Osteoblast (primary cell): ENCODE results near the gene BBX. TPM values are rescaled to one million over a fixed set of nuclear protein-coding genes. Genes with fewer than 3 reads are reported as not detected.

ENCODE experiments used
- DNase-seq: peaks from one replicate; pipeline ENCODE4 v3.0.0; 2011; ENCODE audit warnings: low spot score, mixed read lengths; ENCODE audit not compliant: insufficient read length; ENCODE audit errors: missing footprints
- H2AFZ ChIP-seq: 2 replicates; pipeline ENCODE4 v1.6.0; 2011; ENCODE audit warnings: mild to moderate bottlenecking, low read length
- H3K27ac ChIP-seq: 2 replicates; pipeline ENCODE4 v1.5.1; 2011; ENCODE audit warnings: mild to moderate bottlenecking, low read depth, low read length, moderate library complexity
- H3K27me3 ChIP-seq: 2 replicates; pipeline ENCODE4 v1.6.0; 2012; ENCODE audit warnings: mild to moderate bottlenecking, control low read depth, inconsistent platforms, low read length, moderate library complexity; ENCODE audit not compliant: insufficient read depth
- H3K36me3 ChIP-seq: 2 replicates; pipeline ENCODE4 v1.5.1; 2011; ENCODE audit warnings: mild to moderate bottlenecking, low read length, control low read depth, moderate library complexity; ENCODE audit not compliant: insufficient read depth
- H3K4me1 ChIP-seq: 2 replicates; pipeline ENCODE4 v1.5.1; 2011; ENCODE audit warnings: mild to moderate bottlenecking, low read length, control low read depth, moderate library complexity; ENCODE audit not compliant: insufficient read depth
- H3K4me2 ChIP-seq: 2 replicates; pipeline ENCODE4 v1.6.0; 2011; ENCODE audit warnings: mild to moderate bottlenecking, low read length; ENCODE audit not compliant: insufficient read depth
- H3K4me3 ChIP-seq: fragments of 200-600 bp; sonication (generic); 3 replicates; pipeline ENCODE4 v1.5.1; 2012; ENCODE audit warnings: mild to moderate bottlenecking, low read length, inconsistent platforms; ENCODE audit not compliant: insufficient read depth
- H3K79me2 ChIP-seq: 2 replicates; pipeline ENCODE4 v1.6.0; 2012; ENCODE audit warnings: mild to moderate bottlenecking, low read length, control low read depth, inconsistent platforms; ENCODE audit not compliant: insufficient read depth
- H3K9me3 ChIP-seq: 2 replicates; pipeline ENCODE4 v1.5.1; 2011; ENCODE audit warnings: low read depth, low read length, control low read depth
- H4K20me1 ChIP-seq: 2 replicates; pipeline ENCODE4 v1.6.0; 2012; ENCODE audit warnings: mild to moderate bottlenecking, low read length, control low read depth; ENCODE audit not compliant: insufficient read depth
- total RNA-seq: library from RNA; depleted of rRNA; stranded (reverse); fragments of >200 nt; gene quantifications from 2 replicates; pipeline ENCODE4 v1.2.3, GENCODE V29; 2012
- TF ChIP-seq, protein P1 (sequence below): IDR thresholded peaks from 2 replicates; pipeline ENCODE4 v1.5.1; 2011; ENCODE audit warnings: mild to moderate bottlenecking, low read depth, low read length, moderate library complexity; ENCODE audit errors: extremely low read depth

The BBX gene
- total RNA-seq, 1 donor = 66.6 TPM

DNA sequence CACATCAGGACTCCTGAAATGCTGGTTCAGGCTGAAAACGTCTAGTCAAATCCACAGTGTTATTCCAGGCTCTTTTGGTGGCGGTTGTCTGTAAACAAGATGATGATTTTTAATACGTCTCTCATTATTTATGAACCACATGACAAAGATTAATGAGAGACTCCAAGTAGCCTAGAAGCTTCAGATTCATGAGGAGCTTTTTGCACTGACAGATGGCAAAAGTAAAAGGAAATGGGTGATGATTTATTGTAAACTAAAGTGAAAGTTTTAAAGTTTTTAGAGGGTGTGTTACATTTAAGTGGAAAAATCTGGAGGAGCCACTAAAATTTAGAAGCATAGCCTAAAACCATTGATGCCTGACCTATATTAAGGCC is 77.0 kb downstream of the BBX start:
- peaks cover 18% of the 10 kb centered on the region for H3K79me2 ChIP-seq
- peak overlapping the region; percentile 88 for H2AFZ ChIP-seq
- H3K27ac ChIP-seq = peak overlapping the region; percentile 73
- H3K4me2 ChIP-seq = peak overlapping the region; percentile 94
- H3K27me3 ChIP-seq = no peaks in the 10 kb centered on the region
- H3K4me3 ChIP-seq = peak overlapping the region; percentile 68
- H4K20me1 ChIP-seq = peaks cover under 1% of the 10 kb centered on the region
- no peaks in the 10 kb centered on the region for H3K36me3 ChIP-seq
- no peaks in the 10 kb centered on the region for H3K9me3 ChIP-seq
- peaks cover 25% of the 10 kb centered on the region for H3K4me1 ChIP-seq
- DNase-seq = no peak
- TF ChIP-seq, protein P1, sequence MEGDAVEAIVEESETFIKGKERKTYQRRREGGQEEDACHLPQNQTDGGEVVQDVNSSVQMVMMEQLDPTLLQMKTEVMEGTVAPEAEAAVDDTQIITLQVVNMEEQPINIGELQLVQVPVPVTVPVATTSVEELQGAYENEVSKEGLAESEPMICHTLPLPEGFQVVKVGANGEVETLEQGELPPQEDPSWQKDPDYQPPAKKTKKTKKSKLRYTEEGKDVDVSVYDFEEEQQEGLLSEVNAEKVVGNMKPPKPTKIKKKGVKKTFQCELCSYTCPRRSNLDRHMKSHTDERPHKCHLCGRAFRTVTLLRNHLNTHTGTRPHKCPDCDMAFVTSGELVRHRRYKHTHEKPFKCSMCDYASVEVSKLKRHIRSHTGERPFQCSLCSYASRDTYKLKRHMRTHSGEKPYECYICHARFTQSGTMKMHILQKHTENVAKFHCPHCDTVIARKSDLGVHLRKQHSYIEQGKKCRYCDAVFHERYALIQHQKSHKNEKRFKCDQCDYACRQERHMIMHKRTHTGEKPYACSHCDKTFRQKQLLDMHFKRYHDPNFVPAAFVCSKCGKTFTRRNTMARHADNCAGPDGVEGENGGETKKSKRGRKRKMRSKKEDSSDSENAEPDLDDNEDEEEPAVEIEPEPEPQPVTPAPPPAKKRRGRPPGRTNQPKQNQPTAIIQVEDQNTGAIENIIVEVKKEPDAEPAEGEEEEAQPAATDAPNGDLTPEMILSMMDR = no peak

DNA sequence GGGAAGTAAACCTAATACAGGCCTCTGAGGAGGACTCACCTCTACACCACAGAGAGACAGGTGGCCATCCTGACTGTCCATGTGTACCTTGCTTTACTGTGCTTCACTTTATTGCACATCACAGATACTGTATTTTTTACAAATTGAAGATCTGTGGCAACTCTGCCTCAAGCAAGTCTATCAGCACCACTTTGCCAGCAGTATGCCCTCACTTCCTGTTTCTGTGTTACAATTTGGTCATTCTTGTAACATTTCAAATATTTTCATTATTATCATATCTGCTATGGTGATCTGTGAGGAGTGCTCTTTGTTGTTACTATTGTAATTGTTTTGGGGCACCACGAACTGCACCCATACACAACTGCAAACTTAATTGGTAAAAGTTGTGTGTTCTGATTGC is 78.0 kb downstream of the BBX start:
- DNase-seq = no peak
- no peak overlapping the region for H2AFZ ChIP-seq

DNA sequence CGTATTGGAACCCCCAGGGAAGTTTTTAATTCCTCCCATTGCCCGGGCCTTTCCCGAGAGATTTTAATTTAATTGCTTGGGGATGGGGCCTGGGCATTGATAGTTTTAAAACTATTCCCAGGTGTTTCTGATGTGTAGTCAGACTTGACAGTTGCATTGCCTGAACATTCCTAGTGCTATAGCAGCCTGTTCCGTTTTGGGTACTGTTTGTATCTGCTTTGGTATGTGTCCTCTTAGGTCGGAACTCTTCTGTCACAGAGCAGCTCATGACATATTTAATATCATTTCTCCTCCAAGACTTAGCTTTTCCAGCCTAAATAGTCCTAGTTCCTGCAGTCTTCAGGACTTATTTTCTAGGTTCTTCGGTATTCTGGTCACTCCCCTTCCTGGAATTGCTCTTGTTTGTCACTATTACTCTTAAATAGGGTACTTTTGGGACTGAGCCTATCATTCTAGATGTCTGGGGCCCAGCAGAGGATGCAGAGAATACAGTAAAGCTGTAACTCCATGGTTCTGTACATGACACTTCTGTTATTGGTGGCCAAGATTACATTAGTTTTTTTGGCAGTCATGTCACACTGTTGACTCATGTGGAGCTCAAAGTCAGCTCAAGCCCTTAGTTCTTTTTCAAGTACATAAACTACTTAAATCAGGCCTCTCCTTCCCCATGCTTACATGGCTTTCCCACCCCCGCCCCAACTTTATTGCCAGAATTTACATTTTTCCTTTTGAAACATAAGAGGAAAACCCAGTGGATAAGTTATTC is 81.5 kb downstream of the BBX start:
- no peaks in the 10 kb centered on the region for H3K36me3 ChIP-seq
- H3K4me3 ChIP-seq = no peak overlapping the region
- H2AFZ ChIP-seq = no peak overlapping the region
- no peak overlapping the region for H3K4me2 ChIP-seq
- H3K4me1 ChIP-seq = peaks cover 23% of the 10 kb centered on the region
- TF ChIP-seq, protein P1 = no peak
- no peaks in the 10 kb centered on the region for H3K9me3 ChIP-seq
- no peak for DNase-seq
- H3K79me2 ChIP-seq = peaks cover 28% of the 10 kb centered on the region
- peaks cover 13% of the 10 kb centered on the region for H4K20me1 ChIP-seq
- H3K27ac ChIP-seq = no peak overlapping the region
- H3K27me3 ChIP-seq = no peaks in the 10 kb centered on the region

More for the DNA sequence above, 78.0 kb downstream of the BBX start:
- TF ChIP-seq, protein P1 = no peak
- no peak overlapping the region for H3K4me3 ChIP-seq
- no peak overlapping the region for H3K27ac ChIP-seq
- no peaks in the 10 kb centered on the region for H3K36me3 ChIP-seq
- peaks cover 4% of the 10 kb centered on the region for H4K20me1 ChIP-seq
- peaks cover 33% of the 10 kb centered on the region for H3K4me1 ChIP-seq
- H3K27me3 ChIP-seq = no peaks in the 10 kb centered on the region
- H3K4me2 ChIP-seq = no peak overlapping the region
- H3K79me2 ChIP-seq = peaks cover 21% of the 10 kb centered on the region
- no peaks in the 10 kb centered on the region for H3K9me3 ChIP-seq

DNA sequence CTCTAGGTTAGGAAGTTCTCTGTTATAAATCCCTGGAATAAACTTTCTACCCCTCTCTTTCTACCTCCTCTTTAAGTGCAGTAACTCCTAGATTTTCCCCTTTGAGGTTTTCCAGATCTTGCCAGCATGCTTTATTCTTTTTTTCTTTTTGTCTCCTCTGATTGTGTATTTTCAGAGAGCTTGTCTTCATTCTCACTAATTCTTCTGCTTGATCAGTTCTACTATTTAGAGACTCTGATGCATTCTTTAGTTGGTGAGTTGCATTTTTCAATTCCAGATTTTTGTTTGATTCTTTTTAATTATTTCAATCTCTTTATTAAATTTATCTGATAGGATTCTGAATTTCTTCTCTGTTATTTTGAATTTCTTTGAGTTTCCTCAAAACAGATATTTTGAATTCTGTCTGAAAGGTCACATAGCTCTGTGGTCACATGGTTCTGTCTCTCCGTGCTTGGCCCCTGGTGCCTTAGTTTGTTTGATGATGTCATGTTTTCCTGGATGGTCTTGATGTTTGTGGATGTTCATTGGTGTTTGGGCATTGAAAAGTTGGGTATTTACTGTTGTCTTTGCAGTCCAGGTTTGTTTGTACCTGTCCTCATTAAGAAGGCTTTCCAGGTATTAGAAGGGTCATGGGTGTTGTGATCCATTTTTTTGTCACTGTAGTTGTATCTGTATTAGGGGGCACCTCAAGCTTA is 89.2 kb downstream of the BBX start:
- Histone ChIP-seq H3K79me2 (peaks cover 30% of the 10 kb centered on the region), H3K9me3 (peaks cover 3% of the 10 kb centered on the region), H3K4me2 (no peak overlapping the region), H3K27me3 (no peaks in the 10 kb centered on the region), H2AFZ (no peak overlapping the region), H3K4me1 (no peaks in the 10 kb centered on the region), H4K20me1 (peaks cover 19% of the 10 kb centered on the region), H3K4me3 (no peak overlapping the region), H3K36me3 (no peaks in the 10 kb centered on the region), H3K27ac (no peak overlapping the region)
- TF ChIP-seq, protein P1 = no peak
- no peak for DNase-seq
